KMS-11 (cell line): ENCODE data around the gene MCM3AP.
A peak's percentile ranks its signal among the peaks of the same experiment; 100 is the strongest.

ENCODE experiments used
- H2AFZ ChIP-seq: fragments of 200-600 bp; sonication (generic); 2 replicates; pipeline ENCODE4 v1.6.1; 2016; ENCODE audit warnings: antibody characterized with exemption, mixed run types, low read depth
- H3K27ac ChIP-seq: fragments of 200-600 bp; sonication (generic); 2 replicates; pipeline ENCODE4 v1.6.1; 2016; ENCODE audit warnings: mild to moderate bottlenecking, mixed run types
- H3K27me3 ChIP-seq: fragments of 200-600 bp; sonication (generic); 2 replicates; pipeline ENCODE4 v1.6.1; 2017; ENCODE audit warnings: mild to moderate bottlenecking, low read depth, mixed run types, moderate library complexity; ENCODE audit not compliant: insufficient read depth
- H3K36me3 ChIP-seq: fragments of 200-600 bp; sonication (generic); 2 replicates; pipeline ENCODE4 v1.6.1; 2017; ENCODE audit warnings: mild to moderate bottlenecking, mixed run types; ENCODE audit not compliant: insufficient read depth
- H3K4me1 ChIP-seq: fragments of 200-600 bp; sonication (generic); 2 replicates; pipeline ENCODE4 v1.6.1; 2016; ENCODE audit warnings: mild to moderate bottlenecking, low read depth, mixed run types; ENCODE audit not compliant: poor library complexity, severe bottlenecking
- H3K4me2 ChIP-seq: fragments of 200-600 bp; sonication (generic); 2 replicates; pipeline ENCODE4 v1.7.0; 2016; ENCODE audit warnings: mild to moderate bottlenecking, mixed run types
- H3K4me3 ChIP-seq: fragments of 200-600 bp; sonication (generic); IDR thresholded peaks from 2 replicates; pipeline ENCODE4 v1.6.1; 2017; ENCODE audit warnings: low read depth, low read length, mixed read lengths; ENCODE audit not compliant: insufficient read depth
- H3K79me2 ChIP-seq: fragments of 200-600 bp; sonication (generic); 2 replicates; pipeline ENCODE4 v1.6.1; 2016; ENCODE audit warnings: low read depth, mixed run types; ENCODE audit not compliant: insufficient read depth
- H3K9ac ChIP-seq: fragments of 200-600 bp; sonication (generic); 2 replicates; pipeline ENCODE4 v1.6.1; 2016; ENCODE audit warnings: mild to moderate bottlenecking, mixed run types
- H4K20me1 ChIP-seq: fragments of 200-600 bp; sonication (generic); 2 replicates; pipeline ENCODE4 v1.6.1; 2016; ENCODE audit warnings: mild to moderate bottlenecking, mixed run types; ENCODE audit not compliant: insufficient read depth
- TF ChIP-seq, protein P1 (sequence below): fragments of 200-600 bp; sonication (generic); conservative IDR thresholded peaks from 2 replicates; pipeline ENCODE4 v1.6.1; 2017; ENCODE audit warnings: low read depth, mild to moderate bottlenecking, antibody characterized with exemption, low read length, moderate library complexity, mixed read lengths

MCM3AP gene

DNA sequence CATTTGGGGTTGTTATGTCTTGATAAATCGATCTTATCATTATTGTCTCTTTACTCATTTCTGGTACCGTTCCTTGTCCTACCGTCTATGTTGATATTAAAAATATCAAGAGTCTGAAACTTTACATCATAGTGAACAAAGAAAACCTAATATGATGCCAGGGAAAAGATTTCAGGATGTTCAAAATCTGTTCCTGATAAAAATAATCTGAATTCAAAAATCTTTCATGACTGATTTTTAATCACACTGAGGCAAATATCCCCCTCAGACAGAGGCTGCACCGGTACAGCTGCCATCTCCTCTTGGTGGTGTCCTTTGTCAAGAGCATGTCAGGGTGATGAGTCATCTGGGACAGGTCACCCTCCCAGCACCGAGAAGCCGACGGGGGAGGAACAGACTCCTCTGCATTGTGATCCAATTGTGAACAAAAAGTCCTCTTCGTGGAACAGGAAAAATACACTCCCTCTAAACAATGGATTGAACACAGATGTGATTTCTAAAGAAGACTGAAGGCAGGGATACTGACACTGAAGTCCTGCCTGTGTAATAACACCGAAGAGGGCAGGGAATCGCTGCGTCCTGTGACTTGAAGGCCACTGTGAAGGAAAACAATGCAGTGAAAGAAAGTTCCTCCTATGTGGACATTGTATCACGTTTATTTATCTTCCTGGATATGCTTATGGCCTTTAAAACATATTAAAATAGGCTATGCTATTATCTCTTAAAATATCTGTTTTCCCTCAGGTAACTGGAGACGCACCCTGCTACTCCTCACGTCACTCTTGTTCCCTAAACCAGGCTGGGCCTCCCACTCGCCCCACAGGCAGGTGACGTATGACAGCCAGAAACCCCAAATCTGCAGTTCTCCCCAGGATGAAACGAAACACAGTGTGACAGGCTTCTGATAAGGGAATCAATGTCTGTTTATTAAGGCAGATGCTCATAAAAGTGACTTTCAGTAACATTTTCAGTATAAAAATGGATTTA, 96.9 kb downstream of the MCM3AP start:
- TF ChIP-seq, protein P1, sequence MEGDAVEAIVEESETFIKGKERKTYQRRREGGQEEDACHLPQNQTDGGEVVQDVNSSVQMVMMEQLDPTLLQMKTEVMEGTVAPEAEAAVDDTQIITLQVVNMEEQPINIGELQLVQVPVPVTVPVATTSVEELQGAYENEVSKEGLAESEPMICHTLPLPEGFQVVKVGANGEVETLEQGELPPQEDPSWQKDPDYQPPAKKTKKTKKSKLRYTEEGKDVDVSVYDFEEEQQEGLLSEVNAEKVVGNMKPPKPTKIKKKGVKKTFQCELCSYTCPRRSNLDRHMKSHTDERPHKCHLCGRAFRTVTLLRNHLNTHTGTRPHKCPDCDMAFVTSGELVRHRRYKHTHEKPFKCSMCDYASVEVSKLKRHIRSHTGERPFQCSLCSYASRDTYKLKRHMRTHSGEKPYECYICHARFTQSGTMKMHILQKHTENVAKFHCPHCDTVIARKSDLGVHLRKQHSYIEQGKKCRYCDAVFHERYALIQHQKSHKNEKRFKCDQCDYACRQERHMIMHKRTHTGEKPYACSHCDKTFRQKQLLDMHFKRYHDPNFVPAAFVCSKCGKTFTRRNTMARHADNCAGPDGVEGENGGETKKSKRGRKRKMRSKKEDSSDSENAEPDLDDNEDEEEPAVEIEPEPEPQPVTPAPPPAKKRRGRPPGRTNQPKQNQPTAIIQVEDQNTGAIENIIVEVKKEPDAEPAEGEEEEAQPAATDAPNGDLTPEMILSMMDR: no peak
- Histone ChIP-seq H3K36me3 (no peaks in the 10 kb centered on the region; the same call in 1 of the 2 replicates), H3K4me3 (no peak overlapping the region), H3K4me1 (peaks cover 57% of the 10 kb centered on the region), H3K4me2 (peak overlapping the region; percentile 91), H3K27ac (peak overlapping the region; percentile 90), H3K9ac (peak overlapping the region; percentile 12; the same call in 1 of the 2 replicates), H4K20me1 (no peaks in the 10 kb centered on the region), H3K79me2 (no peaks in the 10 kb centered on the region), H2AFZ (no peak overlapping the region), H3K27me3 (no peaks in the 10 kb centered on the region)

DNA sequence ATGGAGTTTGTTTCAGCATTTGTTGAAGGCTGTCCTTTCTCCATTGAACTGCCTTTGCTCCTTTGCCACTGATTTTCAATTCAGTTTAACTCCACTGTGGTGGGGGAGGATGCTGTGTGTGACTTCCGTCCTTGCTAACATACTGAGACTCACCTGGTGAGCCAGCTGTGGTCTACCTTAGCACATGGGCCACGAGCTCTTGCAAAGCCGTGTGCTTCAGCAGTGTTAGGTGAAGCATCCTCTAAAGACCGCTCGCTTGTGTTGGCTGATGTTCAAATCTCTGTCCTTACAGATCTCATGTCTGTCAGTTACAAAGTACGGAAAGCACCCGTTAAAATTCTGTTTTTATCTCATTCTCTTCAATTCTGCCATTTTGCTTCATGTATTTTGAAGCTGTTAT, 97.6 kb downstream of the MCM3AP start:
- no peaks in the 10 kb centered on the region for H3K79me2 ChIP-seq
- H4K20me1 ChIP-seq: no peaks in the 10 kb centered on the region
- peak overlapping the region; percentile 38; the same call in 1 of the 2 replicates for H3K9ac ChIP-seq
- H3K4me2 ChIP-seq: peak overlapping the region; percentile 91
- TF ChIP-seq, protein P1: no peak
- H3K27me3 ChIP-seq: no peaks in the 10 kb centered on the region
- no peaks in the 10 kb centered on the region; the same call in 1 of the 2 replicates for H3K36me3 ChIP-seq
- H3K4me3 ChIP-seq: no peak overlapping the region
- peaks cover 57% of the 10 kb centered on the region for H3K4me1 ChIP-seq
- H2AFZ ChIP-seq: no peak overlapping the region
- H3K27ac ChIP-seq: peak overlapping the region; percentile 90

DNA sequence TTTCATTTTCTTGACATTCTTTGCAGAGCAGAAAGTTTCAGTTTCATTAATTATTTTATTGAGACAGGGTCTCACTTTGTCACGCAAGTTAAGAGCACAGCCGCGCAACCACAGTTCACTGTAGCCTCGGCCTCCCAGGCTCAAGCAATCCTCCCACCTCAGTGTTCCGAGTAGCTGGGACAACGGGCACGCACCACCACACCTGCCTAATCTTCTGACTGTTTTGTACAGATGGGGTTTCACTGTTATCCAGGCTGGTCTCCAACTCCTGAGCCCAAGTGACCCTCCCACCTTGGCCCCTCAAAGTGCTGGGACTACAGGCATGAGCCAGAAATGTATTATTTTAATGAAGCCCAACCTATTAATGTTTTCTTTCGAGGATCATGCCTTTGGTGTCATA, 98.2 kb downstream of the MCM3AP start:
- Histone ChIP-seq H3K27me3 (no peaks in the 10 kb centered on the region), H3K79me2 (no peaks in the 10 kb centered on the region), H4K20me1 (no peaks in the 10 kb centered on the region), H3K4me3 (no peak overlapping the region), H3K4me2 (peak overlapping the region; percentile 91), H2AFZ (no peak overlapping the region), H3K9ac (peak overlapping the region; percentile 38; the same call in 1 of the 2 replicates), H3K4me1 (peaks cover 57% of the 10 kb centered on the region), H3K27ac (peak overlapping the region; percentile 90), H3K36me3 (no peaks in the 10 kb centered on the region; the same call in 1 of the 2 replicates)
- TF ChIP-seq, protein P1: no peak

DNA sequence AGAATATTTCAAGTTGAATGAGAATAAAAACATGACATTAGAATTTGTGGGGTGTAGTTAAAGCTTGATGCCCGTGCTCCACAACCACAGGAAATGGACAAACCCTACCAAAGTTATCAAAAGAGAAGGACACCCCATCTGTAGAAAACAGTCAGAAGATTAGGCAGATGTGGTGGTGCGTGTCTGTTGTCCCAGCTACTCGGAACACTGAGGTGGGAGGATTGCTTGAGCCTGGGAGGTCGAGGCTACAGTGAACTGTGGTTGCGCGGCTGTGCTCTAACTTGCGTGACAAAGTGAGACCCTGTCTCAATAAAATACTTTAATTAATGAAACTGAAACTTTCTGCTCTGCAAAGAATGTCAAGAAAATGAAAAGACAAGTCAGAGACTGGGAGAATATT, 99.7 kb downstream of the MCM3AP start:
- TF ChIP-seq, protein P1: no peak
- H3K4me3 ChIP-seq: no peak overlapping the region
- H3K27me3 ChIP-seq: no peaks in the 10 kb centered on the region
- H3K4me1 ChIP-seq: peaks cover 54% of the 10 kb centered on the region
- H2AFZ ChIP-seq: peak overlapping the region; percentile 35; the same call in 1 of the 2 replicates
- H3K36me3 ChIP-seq: no peaks in the 10 kb centered on the region; the same call in 1 of the 2 replicates
- peak overlapping the region; percentile 90 for H3K27ac ChIP-seq
- peak overlapping the region; percentile 91 for H3K4me2 ChIP-seq
- H3K79me2 ChIP-seq: no peaks in the 10 kb centered on the region
- H3K9ac ChIP-seq: peak overlapping the region; percentile 45; the same call in 1 of the 2 replicates
- H4K20me1 ChIP-seq: no peaks in the 10 kb centered on the region
